Endothelial cell of umbilical vein (primary cell): ENCODE measurements around the gene PALM. TPM values are rescaled to one million over a fixed set of nuclear protein-coding genes. Genes with fewer than 3 reads are reported as not detected.

ENCODE experiments used
- BruUV-seq: library from RNA; stranded (reverse); fragments of 400-500 nt; replicated peaks from 2 replicates; lab custom pipeline; 2021; lab: Mats Ljungman, UMichigan
- CTCF ChIA-PET: fragments of 300-600, 350-600 bp; sonication (Branson Sonifier 250); formaldehyde crosslinking; loops from one replicate; lab custom pipeline; 2021; ENCODE audit warnings: antibody characterized with exemption, inconsistent platforms; lab: Charles Lee
- POLR2A ChIA-PET: fragments of 300-600, 350-600 bp; sonication (Branson Sonifier 250); formaldehyde crosslinking; loops from one replicate; lab custom pipeline; 2021; ENCODE audit warnings: antibody characterized with exemption, inconsistent platforms; lab: Charles Lee
- DNase-seq: peaks from one replicate; pipeline ENCODE4 v3.0.0-alpha.2; 2011; ENCODE audit warnings: low read depth, low spot score
- FAIRE-seq: peaks from 2 replicates; lab custom pipeline; 2011; peaks lifted over from hg19 to GRCh38; lab: Jason Lieb, UNC
- H2AFZ ChIP-seq: 2 replicates; pipeline ENCODE4 v1.6.0; 2012; ENCODE audit warnings: low read depth, low read length, control low read depth, inconsistent platforms
- H3K27ac ChIP-seq: 2 replicates; pipeline ENCODE4 v1.5.1; 2011; ENCODE audit warnings: low read depth, mild to moderate bottlenecking, control low read depth, low read length, moderate library complexity; ENCODE audit not compliant: insufficient read depth
- H3K27me3 ChIP-seq, 2 experiments: 2 replicates each; pipeline versions ENCODE4 v1.6.0 to v1.6.1; 2011; ENCODE audit warnings: low read length in 2 of 2, mixed read lengths in 1 of 2; ENCODE audit not compliant: control insufficient read depth in 2 of 2, insufficient read depth in 2 of 2
- H3K36me3 ChIP-seq, 2 experiments: 2 replicates in 1 of 2; 3 replicates in 1 of 2; pipeline ENCODE4 v1.5.1; 2011; ENCODE audit warnings: low read length in 2 of 2, mild to moderate bottlenecking in 1 of 2, moderate library complexity in 1 of 2; ENCODE audit not compliant: control insufficient read depth in 2 of 2, insufficient read depth in 2 of 2; ENCODE audit errors: extremely low read depth in 1 of 2
- H3K4me1 ChIP-seq: 3 replicates; pipeline ENCODE4 v1.5.1; 2011; ENCODE audit warnings: mild to moderate bottlenecking, low read length; ENCODE audit not compliant: control insufficient read depth, insufficient read depth; ENCODE audit errors: extremely low read depth
- H3K4me2 ChIP-seq: 2 replicates; pipeline ENCODE4 v1.6.1; 2011; ENCODE audit warnings: low read length, control low read depth, mixed read lengths; ENCODE audit not compliant: insufficient read depth
- H3K4me3 ChIP-seq, 3 experiments: fragments of 200-600 bp in 1 of 3; sonication (generic), shearing (Covaris generic) in 1 of 3; replicated peaks in 1 of 3; 2 replicates each; pipeline ENCODE4 v1.5.1; 2011 to 2016; ENCODE audit warnings: control low read depth in 3 of 3, low read length in 3 of 3, mild to moderate bottlenecking in 2 of 3, inconsistent platforms in 1 of 3, low read depth in 1 of 3, moderate library complexity in 1 of 3; ENCODE audit not compliant: insufficient read depth in 1 of 3
- H3K79me2 ChIP-seq: 2 replicates; pipeline ENCODE4 v1.6.0; 2012; ENCODE audit warnings: low read length, inconsistent platforms; ENCODE audit not compliant: control insufficient read depth, insufficient read depth
- H3K9ac ChIP-seq: replicated peaks from 2 replicates; pipeline ENCODE3; 2011; ENCODE audit warnings: low read length, control low read depth; ENCODE audit not compliant: insufficient read depth; ENCODE audit errors: extremely low read depth
- H3K9me1 ChIP-seq: replicated peaks from 3 replicates; pipeline ENCODE4 v1.6.0; 2011; ENCODE audit warnings: mild to moderate bottlenecking, low read length; ENCODE audit not compliant: control insufficient read depth, insufficient read depth; ENCODE audit errors: extremely low read depth
- H3K9me3 ChIP-seq: replicated peaks from 2 replicates; pipeline ENCODE4 v1.5.1; 2012; ENCODE audit warnings: low read length, inconsistent platforms; ENCODE audit not compliant: control insufficient read depth, insufficient read depth
- H4K20me1 ChIP-seq: replicated peaks from 2 replicates; pipeline ENCODE3; 2011; ENCODE audit warnings: mild to moderate bottlenecking, low read length; ENCODE audit not compliant: control insufficient read depth, insufficient read depth; ENCODE audit errors: extremely low read depth
- CTCF ChIP-seq, 2 donors: IDR thresholded peaks; 1 replicate in 1 of 2; 2 replicates in 1 of 2; pipeline ENCODE4 v1.5.1; 2011; ENCODE audit warnings: low read length in 2 of 2, mild to moderate bottlenecking in 2 of 2, moderate library complexity in 2 of 2, control low read depth in 1 of 2, inconsistent platforms in 1 of 2, low read depth in 1 of 2; ENCODE audit not compliant: insufficient read depth in 1 of 2; ENCODE audit errors: extremely low read depth in 1 of 2
- EZH2 ChIP-seq: IDR thresholded peaks from 2 replicates; pipeline ENCODE4 v1.6.1; 2012; ENCODE audit warnings: borderline replicate concordance, low read depth, mild to moderate bottlenecking, moderate library complexity, low read length, inconsistent platforms; ENCODE audit not compliant: severe bottlenecking
- MYC ChIP-seq: IDR thresholded peaks from one replicate; pipeline ENCODE4 v1.6.1; 2011; ENCODE audit warnings: mild to moderate bottlenecking, low read depth, low read length
- POLR2AphosphoS5 ChIP-seq: IDR thresholded peaks from 2 replicates; pipeline ENCODE4 v1.6.1; 2012; ENCODE audit warnings: low read depth, mild to moderate bottlenecking, control low read depth, low read length, moderate library complexity; ENCODE audit not compliant: insufficient read depth
- dilution Hi-C: fragments of 300-500 bp; cut with MboI; formaldehyde crosslinking; loops from one replicate; pipeline ENCODE4 v1.15.0; 2019; ENCODE audit warnings: low sequenced_read_pairs; ENCODE audit not compliant: extremely low pct_ligation_motif_present
- intact Hi-C: fragments of 100-400 bp; cut with micrococcal nuclease; formaldehyde crosslinking; loops from one replicate; pipeline ENCODE4 v1.10.0; 2022
- polyA plus RNA-seq, 4 experiments: library from polyadenylated mRNA; depleted of rRNA in 3 of 4; stranded (reverse) in 3 of 4; unstranded in 1 of 4; fragments of >200 nt; gene quantifications; 2 replicates each; pipeline versions ENCODE4 v1.2.1 to v1.2.3, GENCODE V29; 2011 to 2012; ENCODE audit warnings: missing spikeins in 1 of 4
- total RNA-seq: library from RNA; stranded (reverse); gene quantifications from 2 replicates; pipeline ENCODE4 v1.2.3, GENCODE V29; 2021

PALM gene
- total and polyA plus RNA-seq, 2 donors (not counting 3 experiments of a cell fraction or from before 2014, with no cell fraction given) = 3.9 to 31.8 TPM

GRCh38 chr19:781800-782184 lies 73.1 kb downstream of the PALM start:
- CTCF ChIA-PET = no interaction called here
- H3K27me3 ChIP-seq = no peaks in the 10 kb centered on the region
- POLR2A ChIA-PET = interaction anchor here (0.7 kb wide), 1 partner anchor 202 kb away, joined by 3 read pairs; the partner anchor contains the start of gene WDR18
- no peak overlapping the region for H2AFZ ChIP-seq
- peak overlapping the region in 2 of 3 experiments; percentile 7 to 20 for H3K4me3 ChIP-seq
- H3K9me1 ChIP-seq = no peaks in the 10 kb centered on the region
- intact Hi-C loops = loop anchor here (1.0 kb wide), 3 partner anchors 9 to 21 kb away; no protein-coding TSS in a partner anchor
- peaks cover 32% of the 10 kb centered on the region for H3K4me1 ChIP-seq
- TF ChIP-seq MYC = no peak
- no peak for TF ChIP-seq CTCF (IDR thresholded peaks at IDR 0.05; ENCODE audit: extremely low read depth in 1 of 2, insufficient read depth in 1 of 2, low read depth in 1 of 2, low read length in 2 of 2)
- FAIRE-seq (no peak), DNase-seq (no peak)
- H3K9ac ChIP-seq = peak overlapping the region; percentile 87
- H3K4me2 ChIP-seq = peak overlapping the region; percentile 58
- H3K79me2 ChIP-seq = peaks cover 13% of the 10 kb centered on the region
- H3K9me3 ChIP-seq = no peaks in the 10 kb centered on the region
- no TSS peak for BruUV-seq
- dilution Hi-C loops = no loop called here
- peak overlapping the region; percentile 94 for H3K27ac ChIP-seq
- H4K20me1 ChIP-seq = no peaks in the 10 kb centered on the region
- H3K36me3 ChIP-seq = no peaks in the 10 kb centered on the region

- FAIRE-seq (peak; percentile 62), DNase-seq (peak; percentile 66)
- Histone ChIP-seq H3K36me3 (no peaks in the 10 kb centered on the region), H2AFZ (peak overlapping the region; percentile 2), H3K9ac (peak overlapping the region; percentile 87), H3K27ac (peak overlapping the region; percentile 94), H3K9me1 (no peaks in the 10 kb centered on the region), H3K9me3 (no peaks in the 10 kb centered on the region), H3K4me1 (peaks cover 32% of the 10 kb centered on the region), H3K4me3 (peak overlapping the region in 2 of 3 experiments; percentile 7 to 20), H3K27me3 (no peaks in the 10 kb centered on the region), H3K79me2 (peaks cover 13% of the 10 kb centered on the region), H4K20me1 (no peaks in the 10 kb centered on the region), H3K4me2 (peak overlapping the region; percentile 58)
- dilution Hi-C loops = no loop called here
- intact Hi-C loops = loop anchor here (1.0 kb wide), 3 partner anchors 8 to 20 kb away; no protein-coding TSS in a partner anchor
- POLR2A ChIA-PET = no interaction called here
- no peak for TF ChIP-seq EZH2
- TF ChIP-seq POLR2AphosphoS5 = peak; percentile 70
- TF ChIP-seq CTCF (IDR thresholded peaks at IDR 0.05; ENCODE audit: extremely low read depth in 1 of 2, insufficient read depth in 1 of 2, low read depth in 1 of 2, low read length in 2 of 2) = no peak
- TF ChIP-seq MYC = no peak
- CTCF ChIA-PET = no interaction called here
- TSS peak; percentile 68 for BruUV-seq
Measured at GRCh38 chr19:782185-782877, 73.6 kb downstream of the PALM start.
